Spinal cord (tissue), 10 donors: Measurements from ENCODE around the gene RNF4. TPM values are rescaled to one million over a fixed set of nuclear protein-coding genes. Genes with fewer than 3 reads are reported as not detected.
"Not testable (repeated sequence)": the region's sequence is repeated elsewhere in the genome, so short reads cannot be mapped to it uniquely, and the experiment has no call there.

Experiments used
- DNase-seq, 6 donors: peaks; one replicate each; pipeline versions ENCODE4 v3.0.0 to v3.0.0-alpha.2; 2013 to 2015; ENCODE audit warnings: low spot score in 6 of 6, low read depth in 4 of 6
- H3K27ac ChIP-seq: one replicate; pipeline ENCODE4 v1.5.1; 2013; ENCODE audit warnings: low read depth, low read length, control low read depth
- H3K27me3 ChIP-seq: one replicate; pipeline ENCODE4 v1.6.1; 2013; ENCODE audit warnings: low read length; ENCODE audit not compliant: control insufficient read depth, insufficient read depth
- H3K36me3 ChIP-seq: one replicate; pipeline ENCODE4 v1.6.1; 2013; ENCODE audit warnings: low read length; ENCODE audit not compliant: control insufficient read depth, insufficient read depth
- H3K4me1 ChIP-seq: one replicate; pipeline ENCODE4 v1.6.1; 2013; ENCODE audit warnings: low read length; ENCODE audit not compliant: control insufficient read depth, insufficient read depth
- H3K4me3 ChIP-seq: one replicate; pipeline ENCODE4 v1.5.1; 2013; ENCODE audit warnings: low read depth, low read length, control low read depth
- H3K9me3 ChIP-seq: one replicate; pipeline ENCODE4 v1.6.1; 2013; ENCODE audit warnings: low read length; ENCODE audit not compliant: control insufficient read depth, insufficient read depth
- WGBS: methylation state at CpG from one replicate; pipeline ENCODE4 v1.1.5; 2013; ENCODE audit warnings: missing lambda C conversion rate; ENCODE audit not compliant: insufficient coverage; 5-methylcytosine and 5-hydroxymethylcytosine counted together
- polyA plus RNA-seq, 2 donors: library from polyadenylated mRNA; unstranded; fragments of 120-200 nt; gene quantifications; one replicate each; pipeline ENCODE4 v1.2.1, GENCODE V29; 2013; ENCODE audit not compliant: insufficient read length in 2 of 2
- total RNA-seq, 2 donors: library from RNA; depleted of rRNA in 1 of 2; stranded (reverse); fragments of 120-200 nt in 1 of 2; fragments of >200 nt in 1 of 2; gene quantifications; one replicate each; pipeline versions ENCODE4 v1.2.3 to v1.2.4, GENCODE V29; 2013 to 2014
- donor health status: healthy.

Gene RNF4
- total and polyA plus RNA-seq, 4 donors, result 41.0 to 67.0 (median 53.8) TPM

- H3K36me3 ChIP-seq, result peaks cover 25% of the 10 kb centered on the region
- H3K4me1 ChIP-seq, result peaks cover 15% of the 10 kb centered on the region
- no peak for DNase-seq
- H3K9me3 ChIP-seq, result no peaks in the 10 kb centered on the region
- WGBS, result 82% methylated on average over 20 of the region's 24 CpGs
- H3K27ac ChIP-seq, result no peak overlapping the region
- H3K27me3 ChIP-seq, result no peaks in the 10 kb centered on the region
- no peak overlapping the region for H3K4me3 ChIP-seq
Measured at GRCh38 chr4:2457481-2458295, 11.2 kb upstream of the RNF4 start.

- Histone ChIP-seq H3K4me3 (no peak overlapping the region), H3K27me3 (no peaks in the 10 kb centered on the region), H3K27ac (no peak overlapping the region), H3K36me3 (peaks cover 25% of the 10 kb centered on the region), H3K4me1 (peaks cover 23% of the 10 kb centered on the region), H3K9me3 (no peaks in the 10 kb centered on the region)
- DNase-seq, result no peak
- WGBS, result 87% methylated on average over 38 of the region's 38 CpGs
Measured at GRCh38 chr4:2458546-2459491, 10.1 kb upstream of the RNF4 start.

GRCh38 chr4:2459589-2460349, 9.1 kb upstream of the RNF4 start:
- Histone ChIP-seq H3K9me3 (no peaks in the 10 kb centered on the region), H3K27me3 (no peaks in the 10 kb centered on the region), H3K4me3 (no peak overlapping the region), H3K36me3 (peaks cover 25% of the 10 kb centered on the region), H3K4me1 (peaks cover 23% of the 10 kb centered on the region), H3K27ac (no peak overlapping the region)
- DNase-seq, result no peak
- WGBS, result 93% methylated on average over 16 of the region's 19 CpGs

- Histone ChIP-seq H3K4me1 (peaks cover 23% of the 10 kb centered on the region), H3K9me3 (no peaks in the 10 kb centered on the region), H3K27ac (no peak overlapping the region), H3K27me3 (no peaks in the 10 kb centered on the region), H3K4me3 (no peak overlapping the region), H3K36me3 (peaks cover 32% of the 10 kb centered on the region)
- 81% methylated on average over 12 of the region's 15 CpGs for WGBS
- no peak for DNase-seq
Measured at GRCh38 chr4:2461246-2461960, 7.5 kb upstream of the RNF4 start.

- Histone ChIP-seq H3K4me3 (peak overlapping the region; percentile 27), H3K4me1 (peaks cover 26% of the 10 kb centered on the region), H3K27ac (no peak overlapping the region), H3K27me3 (no peaks in the 10 kb centered on the region), H3K9me3 (no peaks in the 10 kb centered on the region), H3K36me3 (peaks cover 31% of the 10 kb centered on the region)
- 0% methylated on average over 99 of the region's 99 CpGs for WGBS
- peak in 4 of 6 donors; percentile 49 to 91 (median 70) for DNase-seq
Measured at GRCh38 chr4:2462218-2462991, 6.5 kb upstream of the RNF4 start.

- Histone ChIP-seq H3K27ac (no peak overlapping the region), H3K9me3 (no peaks in the 10 kb centered on the region)
- WGBS, result 23% methylated on average over 29 of the region's 35 CpGs
Measured at GRCh38 chr4:2462992-2463762, 5.7 kb upstream of the RNF4 start.

GRCh38 chr4:2465032-2465431, 3.9 kb upstream of the RNF4 start:
- no peak for DNase-seq
- WGBS, result 85% methylated on average over 3 of the region's 6 CpGs
- Histone ChIP-seq H3K4me1 (peaks cover 34% of the 10 kb centered on the region), H3K27ac (no peak overlapping the region), H3K27me3 (no peaks in the 10 kb centered on the region), H3K36me3 (peaks cover 12% of the 10 kb centered on the region), H3K9me3 (no peaks in the 10 kb centered on the region), H3K4me3 (no peak overlapping the region)

More at GRCh38 chr4:2462992-2463762, 5.7 kb upstream of the RNF4 start:
- no peaks in the 10 kb centered on the region for H3K27me3 ChIP-seq
- no peak for DNase-seq
- H3K4me3 ChIP-seq, result peak overlapping the region; percentile 1
- H3K36me3 ChIP-seq, result peaks cover 28% of the 10 kb centered on the region
- H3K4me1 ChIP-seq, result peaks cover 33% of the 10 kb centered on the region

GRCh38 chr4:2465544-2465943, 3.4 kb upstream of the RNF4 start:
- Histone ChIP-seq H3K36me3 (peaks cover 12% of the 10 kb centered on the region), H3K4me1 (peaks cover 36% of the 10 kb centered on the region)
- H3K9me3 ChIP-seq, H3K4me3 ChIP-seq, H3K27ac ChIP-seq, DNase-seq, H3K27me3 ChIP-seq: not testable (repeated sequence)
